Measurements from ENCODE around the gene SULT1A2. TPM values are rescaled to one million over a fixed set of nuclear protein-coding genes. Genes with fewer than 3 reads are reported as not detected.

The SULT1A2 gene
- total and polyA plus RNA-seq, 2 of the 13 experiments (the other 11 are each of a cell fraction or from before 2014, with no cell fraction given) = 33.0 to 34.2 TPM

DNA sequence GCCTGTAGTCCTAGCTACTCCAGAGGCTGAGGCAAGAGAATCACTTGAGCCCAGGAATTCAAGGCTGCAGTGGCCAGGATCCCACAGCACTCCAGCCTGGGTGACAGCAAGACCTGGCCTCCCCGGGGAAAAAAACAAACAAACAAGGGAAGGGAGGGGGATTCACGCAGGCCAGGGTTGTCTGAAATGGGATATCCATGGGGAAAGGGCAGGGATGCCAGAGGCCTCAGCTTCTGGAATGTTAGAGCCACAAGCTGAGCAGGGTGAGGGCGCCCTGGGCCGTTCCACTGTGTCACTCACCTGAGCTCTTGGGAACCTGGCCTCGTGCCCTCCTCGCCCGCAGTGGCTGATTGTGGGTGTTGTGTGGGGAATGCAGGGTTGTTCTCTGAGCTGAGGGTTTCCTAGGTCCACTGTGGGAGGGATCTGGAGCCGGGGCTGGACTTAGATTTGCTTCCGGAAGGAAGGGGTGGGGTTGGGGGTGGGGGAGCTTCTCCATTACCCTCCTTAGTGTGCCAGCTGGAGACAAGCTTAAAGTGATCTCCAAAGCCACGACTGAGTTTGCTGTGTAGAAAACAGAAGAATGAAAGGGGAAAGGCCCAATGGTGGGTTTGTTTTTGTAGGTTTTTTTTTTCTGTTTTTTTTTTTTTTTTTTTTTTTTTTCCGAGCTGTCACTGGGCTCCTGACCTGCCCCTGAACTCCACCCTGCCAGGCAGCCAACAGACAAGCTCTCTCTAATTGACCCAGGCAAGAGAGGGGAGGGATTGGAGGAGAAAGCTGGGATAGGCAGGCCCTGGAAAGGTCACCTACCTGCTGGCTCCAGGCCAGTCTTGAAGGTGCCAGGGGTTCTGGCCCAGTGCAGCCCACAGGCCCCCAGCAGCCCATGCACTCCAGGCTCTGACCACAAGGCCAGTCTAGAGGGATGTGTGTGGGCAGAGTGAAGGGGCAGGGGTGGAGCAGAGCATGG lies 13.1 kb upstream of the SULT1A2 start, which contains the start of gene SULT1A1 (continued):
- TF ChIP-seq, protein P1, sequence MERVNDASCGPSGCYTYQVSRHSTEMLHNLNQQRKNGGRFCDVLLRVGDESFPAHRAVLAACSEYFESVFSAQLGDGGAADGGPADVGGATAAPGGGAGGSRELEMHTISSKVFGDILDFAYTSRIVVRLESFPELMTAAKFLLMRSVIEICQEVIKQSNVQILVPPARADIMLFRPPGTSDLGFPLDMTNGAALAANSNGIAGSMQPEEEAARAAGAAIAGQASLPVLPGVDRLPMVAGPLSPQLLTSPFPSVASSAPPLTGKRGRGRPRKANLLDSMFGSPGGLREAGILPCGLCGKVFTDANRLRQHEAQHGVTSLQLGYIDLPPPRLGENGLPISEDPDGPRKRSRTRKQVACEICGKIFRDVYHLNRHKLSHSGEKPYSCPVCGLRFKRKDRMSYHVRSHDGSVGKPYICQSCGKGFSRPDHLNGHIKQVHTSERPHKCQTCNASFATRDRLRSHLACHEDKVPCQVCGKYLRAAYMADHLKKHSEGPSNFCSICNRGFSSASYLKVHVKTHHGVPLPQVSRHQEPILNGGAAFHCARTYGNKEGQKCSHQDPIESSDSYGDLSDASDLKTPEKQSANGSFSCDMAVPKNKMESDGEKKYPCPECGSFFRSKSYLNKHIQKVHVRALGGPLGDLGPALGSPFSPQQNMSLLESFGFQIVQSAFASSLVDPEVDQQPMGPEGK (CRISPR knock-in tag; IDR thresholded peaks at IDR 0.05) = peak; percentile 57
- TF ChIP-seq TEAD2 (CRISPR knock-in tag; IDR thresholded peaks at IDR 0.05) (no peak), NR2C2 (CRISPR knock-in tag; IDR thresholded peaks at IDR 0.05; ENCODE audit: borderline replicate concordance) (peak; percentile 84), GATAD1 (CRISPR knock-in tag; IDR thresholded peaks at IDR 0.05) (peak; percentile 44), MED13 (CRISPR knock-in tag; IDR thresholded peaks at IDR 0.05) (no peak), TSC22D2 (CRISPR knock-in tag; IDR thresholded peaks at IDR 0.05; ENCODE audit: borderline replicate concordance) (no peak; the same call in 1 of the 2 replicates), POLR2G (IDR thresholded peaks at IDR 0.05; ENCODE audit: low read depth, low read length) (peak; percentile 91), ZNF136 (CRISPR knock-in tag; IDR thresholded peaks at IDR 0.05; ENCODE audit: low read depth) (0 out of 2 replicates have a peak, but pooled peaks have one; percentile 24), MAFK (conservative IDR thresholded peaks at IDR 0.05 in 1 of 2, IDR thresholded peaks at IDR 0.05 in 1 of 2; ENCODE audit: low read length in 2 of 2) (0 out of 4 replicates have a peak, but pooled peaks of 1 of the 2 experiments have one; percentile 5), NFIB (CRISPR knock-in tag; IDR thresholded peaks at IDR 0.05; ENCODE audit: borderline replicate concordance) (no peak), HOXA9 (CRISPR knock-in tag; IDR thresholded peaks at IDR 0.05; ENCODE audit: borderline replicate concordance) (no peak), RFXAP (CRISPR knock-in tag; IDR thresholded peaks at IDR 0.05; ENCODE audit: borderline replicate concordance) (peak; percentile 12; the same call in 1 of the 2 replicates), MED8 (CRISPR knock-in tag; IDR thresholded peaks at IDR 0.05; ENCODE audit: insufficient replicate concordance) (peak; percentile 33), CREM (IDR thresholded peaks at IDR 0.05) (no peak), CREM (CRISPR knock-in tag; IDR thresholded peaks at IDR 0.05) (no peak), ZC3H4 (CRISPR knock-in tag; IDR thresholded peaks at IDR 0.05; ENCODE audit: borderline replicate concordance) (0 out of 2 replicates have a peak, but pooled peaks have one; percentile 56), NCOA2 (CRISPR knock-in tag; IDR thresholded peaks at IDR 0.05) (0 out of 2 replicates have a peak, but pooled peaks have one; percentile 26), SRF (IDR thresholded peaks at IDR 0.05; ENCODE audit: low read depth, low read length) (no peak), ZNF180 (CRISPR knock-in tag; IDR thresholded peaks at IDR 0.05; ENCODE audit: borderline replicate concordance, low read depth) (no peak), PAX8 (CRISPR knock-in tag; IDR thresholded peaks at IDR 0.05; ENCODE audit: borderline replicate concordance) (no peak), ZNF670 (CRISPR knock-in tag; IDR thresholded peaks at IDR 0.05; ENCODE audit: borderline replicate concordance) (peak; percentile 61)
- TF ChIP-seq, protein P2, sequence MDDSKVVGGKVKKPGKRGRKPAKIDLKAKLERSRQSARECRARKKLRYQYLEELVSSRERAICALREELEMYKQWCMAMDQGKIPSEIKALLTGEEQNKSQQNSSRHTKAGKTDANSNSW (CRISPR knock-in tag; IDR thresholded peaks at IDR 0.05; ENCODE audit: borderline replicate concordance) = no peak
- TF ChIP-seq, protein P3, sequence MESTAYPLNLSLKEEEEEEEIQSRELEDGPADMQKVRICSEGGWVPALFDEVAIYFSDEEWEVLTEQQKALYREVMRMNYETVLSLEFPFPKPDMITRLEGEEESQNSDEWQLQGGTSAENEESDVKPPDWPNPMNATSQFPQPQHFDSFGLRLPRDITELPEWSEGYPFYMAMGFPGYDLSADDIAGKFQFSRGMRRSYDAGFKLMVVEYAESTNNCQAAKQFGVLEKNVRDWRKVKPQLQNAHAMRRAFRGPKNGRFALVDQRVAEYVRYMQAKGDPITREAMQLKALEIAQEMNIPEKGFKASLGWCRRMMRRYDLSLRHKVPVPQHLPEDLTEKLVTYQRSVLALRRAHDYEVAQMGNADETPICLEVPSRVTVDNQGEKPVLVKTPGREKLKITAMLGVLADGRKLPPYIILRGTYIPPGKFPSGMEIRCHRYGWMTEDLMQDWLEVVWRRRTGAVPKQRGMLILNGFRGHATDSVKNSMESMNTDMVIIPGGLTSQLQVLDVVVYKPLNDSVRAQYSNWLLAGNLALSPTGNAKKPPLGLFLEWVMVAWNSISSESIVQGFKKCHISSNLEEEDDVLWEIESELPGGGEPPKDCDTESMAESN (CRISPR knock-in tag; conservative IDR thresholded peaks at IDR 0.05) = peak; percentile 62; the same call in 1 of the 2 replicates
- TF ChIP-seq, protein P4, sequence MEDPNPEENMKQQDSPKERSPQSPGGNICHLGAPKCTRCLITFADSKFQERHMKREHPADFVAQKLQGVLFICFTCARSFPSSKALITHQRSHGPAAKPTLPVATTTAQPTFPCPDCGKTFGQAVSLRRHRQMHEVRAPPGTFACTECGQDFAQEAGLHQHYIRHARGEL (CRISPR knock-in tag; IDR thresholded peaks at IDR 0.05) = no peak
